Measurements from ENCODE around the gene SSH2. TPM values are rescaled to one million over a fixed set of nuclear protein-coding genes. Genes with fewer than 3 reads are reported as not detected.

SSH2 gene
- total RNA-seq, 2 donors from 2014 or later = 41.4 to 46.8 TPM

DNA sequence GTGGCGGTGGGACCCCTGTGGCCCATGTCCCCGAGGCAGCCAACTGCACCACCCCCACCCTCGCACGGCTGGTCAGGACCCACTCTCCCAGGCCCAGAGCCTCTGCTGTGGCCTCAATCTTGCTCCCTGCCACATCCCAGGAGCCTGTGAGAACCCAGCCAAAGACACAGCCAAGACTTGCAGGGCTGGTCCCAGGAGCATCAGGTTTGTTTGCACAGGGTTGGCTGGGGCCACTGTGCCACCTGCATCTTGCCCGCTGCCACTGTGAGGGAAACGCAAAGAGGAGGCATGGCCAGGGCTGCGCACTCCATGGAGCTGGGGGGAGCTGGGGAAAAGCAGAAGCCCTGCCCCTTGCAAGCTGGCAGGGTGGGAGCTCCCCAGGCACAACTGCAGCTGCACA, 92.5 kb downstream of the SSH2 start:
- Mint-ChIP-seq H3K9me3 (no peaks in the 10 kb centered on the region), H3K27ac (no peak overlapping the region), H3K36me3 (ENCODE audit: insufficient read depth in 2 of 2) (no peaks in the 10 kb centered on the region), H3K4me1 (ENCODE audit: low read depth) (no peaks in the 10 kb centered on the region), H3K27me3 (ENCODE audit: low read depth) (no peaks in the 10 kb centered on the region), H3K4me3 (no peak overlapping the region)
- DNase-seq = no peak
- no peak for ATAC-seq (replicated peaks in 1 of 2)

DNA sequence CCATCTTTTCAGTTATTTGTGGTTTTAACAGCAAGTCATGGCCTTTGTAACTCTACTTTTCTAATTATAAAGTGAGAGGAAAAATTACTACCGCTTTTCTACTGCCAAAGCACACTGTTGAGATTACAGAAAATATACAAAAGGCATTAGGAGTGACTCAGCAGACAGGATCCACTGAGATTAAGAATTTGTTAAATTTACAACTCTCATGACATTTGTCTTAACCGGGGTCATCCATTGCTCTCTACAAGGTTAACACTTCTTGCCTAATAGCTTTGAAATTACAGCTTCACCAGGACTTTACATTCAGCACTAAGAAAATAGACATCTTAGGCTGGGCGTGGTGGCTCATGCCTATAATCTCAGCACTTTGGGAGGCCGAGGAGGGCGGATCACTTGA, 93.4 kb downstream of the SSH2 start:
- Mint-ChIP-seq H3K9me3 (no peaks in the 10 kb centered on the region), H3K4me1 (ENCODE audit: low read depth) (no peaks in the 10 kb centered on the region)
- DNase-seq = no peak

DNA sequence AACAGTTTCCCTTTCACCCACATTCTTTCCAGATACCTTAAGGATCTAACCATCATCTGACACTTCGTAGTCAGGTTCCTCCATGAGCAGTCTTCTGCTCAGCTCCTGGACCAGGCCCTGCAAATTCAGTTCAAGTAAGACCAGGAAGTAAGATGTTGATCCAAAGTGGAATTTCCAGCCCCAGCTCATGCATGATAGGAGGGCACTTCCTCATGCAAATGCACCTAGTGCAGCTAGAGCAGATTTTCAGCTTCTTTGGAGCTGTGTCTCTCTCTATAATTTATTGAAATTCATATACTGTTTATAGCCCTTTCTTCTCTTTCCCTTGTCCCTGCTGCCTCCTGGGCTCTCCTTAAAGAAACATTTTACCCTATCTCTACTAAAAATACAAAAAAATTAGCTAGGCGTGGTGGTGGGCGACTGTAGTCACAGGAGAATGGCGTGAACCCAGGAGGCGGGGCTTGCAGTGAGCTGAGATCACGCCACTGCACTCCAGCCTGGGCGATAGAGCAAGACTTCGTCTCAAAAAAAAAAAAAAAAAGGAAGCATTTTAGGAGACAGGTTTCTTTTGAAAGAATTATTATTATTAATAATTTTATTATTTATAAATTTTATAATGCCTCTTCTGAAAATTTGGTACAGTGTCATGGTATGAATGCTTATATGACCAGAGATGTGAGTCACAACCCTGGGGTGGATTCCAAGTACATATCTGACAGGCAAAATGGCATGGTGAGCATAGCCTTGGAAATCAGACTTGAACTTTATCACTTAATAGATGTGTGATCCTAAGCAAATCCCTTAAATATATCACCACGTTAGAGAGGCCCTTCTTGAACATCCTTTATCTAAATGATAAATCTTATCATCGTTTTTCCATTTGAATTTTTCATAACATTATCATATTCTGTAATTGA, 94.3 kb downstream of the SSH2 start:
- Mint-ChIP-seq H3K27me3 (ENCODE audit: low read depth) (no peaks in the 10 kb centered on the region), H3K4me1 (ENCODE audit: low read depth) (peaks cover 3% of the 10 kb centered on the region), H3K36me3 (ENCODE audit: insufficient read depth in 2 of 2) (no peaks in the 10 kb centered on the region), H3K4me3 (no peak overlapping the region), H3K9me3 (no peaks in the 10 kb centered on the region), H3K27ac (no peak overlapping the region)
- DNase-seq (no peak), ATAC-seq (replicated peaks in 1 of 2) (no peak)

More for the DNA sequence above, 93.4 kb downstream of the SSH2 start:
- no peak for ATAC-seq (replicated peaks in 1 of 2)
- no peak overlapping the region for H3K27ac Mint-ChIP-seq
- no peaks in the 10 kb centered on the region for H3K27me3 Mint-ChIP-seq (ENCODE audit: low read depth)
- no peak overlapping the region for H3K4me3 Mint-ChIP-seq
- H3K36me3 Mint-ChIP-seq (ENCODE audit: insufficient read depth in 2 of 2) = no peaks in the 10 kb centered on the region

DNA sequence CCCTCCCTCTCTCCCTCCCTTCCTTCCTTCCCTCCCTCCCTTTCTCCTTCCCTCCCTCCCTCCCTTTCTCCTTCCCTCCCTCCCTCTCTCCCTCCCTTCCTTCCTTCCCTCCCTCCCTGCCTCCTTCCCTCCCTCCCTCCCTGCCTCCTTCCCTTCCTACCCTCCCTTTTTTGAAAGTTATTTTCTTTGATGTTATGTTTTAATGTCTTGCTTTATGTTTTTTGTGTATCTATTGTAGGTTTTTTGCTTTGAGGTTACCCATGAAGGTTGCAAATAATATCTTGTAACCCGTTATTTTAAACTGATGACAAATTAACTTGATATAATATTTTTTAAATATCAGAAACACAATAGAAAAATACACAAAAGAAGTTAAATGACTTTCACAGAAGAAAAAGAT, 96.2 kb downstream of the SSH2 start:
- Mint-ChIP-seq H3K27me3 (ENCODE audit: low read depth) (no peaks in the 10 kb centered on the region), H3K4me1 (ENCODE audit: low read depth) (peaks cover 10% of the 10 kb centered on the region), H3K9me3 (no peaks in the 10 kb centered on the region), H3K27ac (no peak overlapping the region), H3K4me3 (no peak overlapping the region), H3K36me3 (ENCODE audit: insufficient read depth in 2 of 2) (no peaks in the 10 kb centered on the region)
- ATAC-seq (replicated peaks in 1 of 2) (no peak), DNase-seq (no peak)

DNA sequence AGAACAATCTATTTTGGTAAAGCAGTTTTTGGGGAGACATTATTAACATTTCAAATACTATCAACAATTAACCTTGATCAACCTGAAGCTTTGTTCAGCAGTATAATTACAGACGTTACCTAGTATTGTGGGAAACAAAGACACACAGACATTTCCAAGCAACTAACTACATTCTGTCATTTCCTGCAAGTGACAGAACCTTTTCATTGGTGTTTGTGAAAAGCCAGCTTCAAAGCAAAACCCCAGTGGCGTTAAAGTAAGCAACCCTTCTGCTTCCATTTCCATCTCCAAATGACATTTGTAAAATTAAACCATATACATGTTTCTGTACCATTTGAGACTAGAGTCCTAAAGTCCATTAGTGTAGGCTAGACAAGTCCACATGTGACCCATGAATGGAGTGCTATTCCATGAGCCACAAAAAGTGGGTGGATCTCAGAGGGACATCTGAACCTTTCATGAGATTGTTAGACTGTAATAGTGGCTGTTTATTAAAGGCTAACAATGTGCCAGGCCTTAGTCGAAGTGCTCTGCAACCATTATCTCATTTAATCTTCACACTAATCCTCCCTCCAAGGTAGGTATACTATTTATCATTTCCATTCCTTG, 101.2 kb downstream of the SSH2 start:
- no peak for ATAC-seq (replicated peaks in 1 of 2)
- no peak for DNase-seq
- Mint-ChIP-seq H3K4me3 (no peak overlapping the region), H3K27ac (no peak overlapping the region), H3K36me3 (ENCODE audit: insufficient read depth in 2 of 2) (no peaks in the 10 kb centered on the region), H3K9me3 (no peaks in the 10 kb centered on the region), H3K27me3 (ENCODE audit: low read depth) (no peaks in the 10 kb centered on the region), H3K4me1 (ENCODE audit: low read depth) (peaks cover 32% of the 10 kb centered on the region)

DNA sequence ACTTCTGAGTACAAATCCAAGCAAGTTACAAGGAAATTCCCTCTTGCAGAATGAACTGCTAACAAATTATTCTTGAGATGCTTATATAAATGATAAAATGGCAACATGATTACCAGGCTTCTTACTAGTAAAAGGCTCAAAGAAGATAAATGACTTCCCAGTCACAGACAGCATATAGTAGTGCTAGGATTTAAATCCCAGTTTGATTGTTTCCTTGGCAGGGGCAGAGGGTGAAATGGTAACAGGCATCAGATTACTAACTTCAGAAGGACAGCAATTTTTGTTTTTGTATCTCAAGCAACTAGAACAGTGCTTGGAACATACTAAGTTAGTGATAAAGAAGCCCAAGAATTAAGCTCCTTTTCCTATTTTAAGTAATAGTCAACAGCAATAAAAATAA, 102.8 kb downstream of the SSH2 start:
- Mint-ChIP-seq H3K9me3 (no peaks in the 10 kb centered on the region), H3K27ac (no peak overlapping the region), H3K4me1 (ENCODE audit: low read depth) (peaks cover 32% of the 10 kb centered on the region), H3K27me3 (ENCODE audit: low read depth) (no peaks in the 10 kb centered on the region), H3K4me3 (no peak overlapping the region), H3K36me3 (ENCODE audit: insufficient read depth in 2 of 2) (no peaks in the 10 kb centered on the region)
- DNase-seq (no peak), ATAC-seq (replicated peaks in 1 of 2) (no peak)

DNA sequence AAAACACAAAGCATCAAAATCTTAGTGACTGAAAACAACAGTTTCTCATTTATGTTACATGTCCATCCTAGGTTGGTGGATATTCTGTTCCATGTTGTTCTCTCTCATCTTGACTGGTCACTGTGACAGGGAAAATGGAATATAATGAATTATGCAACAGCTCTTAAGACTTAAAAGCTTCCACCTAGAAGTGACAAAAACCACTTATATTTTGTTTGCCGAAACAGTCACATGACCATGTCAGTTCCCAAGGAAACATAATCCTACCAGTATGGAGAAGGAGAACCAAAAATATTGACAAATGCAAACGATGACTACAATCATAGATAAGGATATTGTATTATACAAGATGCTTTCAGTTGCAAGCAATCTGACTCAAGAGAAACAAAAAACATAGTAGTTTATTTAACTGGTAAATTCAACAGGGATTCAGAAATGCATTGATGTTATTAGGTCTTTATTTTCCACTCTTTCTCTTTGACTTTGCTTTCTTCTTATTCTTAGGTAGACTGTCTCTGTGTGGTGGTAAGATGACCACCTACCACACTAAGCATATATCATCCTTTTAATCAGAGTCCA, 103.8 kb downstream of the SSH2 start:
- ATAC-seq (replicated peaks in 1 of 2) (no peak), DNase-seq (no peak)
- Mint-ChIP-seq H3K36me3 (ENCODE audit: insufficient read depth in 2 of 2) (no peaks in the 10 kb centered on the region), H3K27ac (no peak overlapping the region), H3K4me3 (no peak overlapping the region), H3K4me1 (ENCODE audit: low read depth) (peaks cover 32% of the 10 kb centered on the region), H3K27me3 (ENCODE audit: low read depth) (no peaks in the 10 kb centered on the region), H3K9me3 (no peaks in the 10 kb centered on the region)

DNA sequence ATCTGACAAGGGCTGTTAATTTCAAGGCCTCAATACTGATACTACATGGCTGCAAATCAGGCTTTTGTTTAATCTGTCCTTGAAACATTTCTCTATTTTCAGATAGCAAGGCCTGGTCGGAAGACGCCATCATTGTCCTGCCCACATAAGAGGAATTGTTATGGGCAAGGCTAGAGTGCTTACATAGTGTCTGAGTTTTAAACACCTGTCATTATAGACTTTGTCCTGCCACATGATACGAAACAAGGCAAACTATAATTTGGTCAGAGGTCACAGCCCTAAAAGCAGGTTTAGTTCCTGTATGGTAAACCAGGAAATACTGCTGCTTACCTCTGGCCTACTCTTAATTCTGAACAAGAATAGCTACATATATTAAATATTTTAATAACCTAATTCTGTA, 104.4 kb downstream of the SSH2 start:
- no peak overlapping the region for H3K4me3 Mint-ChIP-seq

DNA sequence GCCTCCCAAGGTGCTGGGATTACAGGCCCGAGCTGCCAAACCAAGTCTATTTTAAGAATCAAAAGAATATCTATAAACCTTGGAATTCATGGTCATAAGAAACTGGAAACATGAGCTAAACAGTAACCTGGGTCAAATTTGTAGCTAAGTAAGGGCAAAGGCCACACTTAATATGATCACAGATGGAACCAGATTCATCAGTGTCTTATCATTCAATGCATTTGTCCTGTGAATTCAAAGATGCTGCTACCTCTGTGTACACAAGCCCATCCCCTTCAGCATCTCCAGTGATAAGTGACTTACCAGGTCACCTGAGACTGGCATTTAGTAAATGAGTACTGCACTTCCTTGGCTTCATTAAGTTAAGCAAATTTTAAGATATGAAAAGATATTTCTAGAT, 108.1 kb downstream of the SSH2 start:
- Mint-ChIP-seq H3K4me1 (ENCODE audit: low read depth) (peaks cover 15% of the 10 kb centered on the region), H3K36me3 (ENCODE audit: insufficient read depth in 2 of 2) (no peaks in the 10 kb centered on the region), H3K27ac (no peak overlapping the region), H3K4me3 (no peak overlapping the region), H3K9me3 (no peaks in the 10 kb centered on the region), H3K27me3 (ENCODE audit: low read depth) (no peaks in the 10 kb centered on the region)
- DNase-seq = no peak
- ATAC-seq (replicated peaks in 1 of 2) = no peak

More for the DNA sequence above, 104.4 kb downstream of the SSH2 start:
- Mint-ChIP-seq H3K4me1 (ENCODE audit: low read depth) (peaks cover 28% of the 10 kb centered on the region), H3K27me3 (ENCODE audit: low read depth) (no peaks in the 10 kb centered on the region), H3K9me3 (no peaks in the 10 kb centered on the region), H3K27ac (no peak overlapping the region), H3K36me3 (ENCODE audit: insufficient read depth in 2 of 2) (no peaks in the 10 kb centered on the region)
- ATAC-seq (replicated peaks in 1 of 2) (no peak), DNase-seq (no peak)

DNA sequence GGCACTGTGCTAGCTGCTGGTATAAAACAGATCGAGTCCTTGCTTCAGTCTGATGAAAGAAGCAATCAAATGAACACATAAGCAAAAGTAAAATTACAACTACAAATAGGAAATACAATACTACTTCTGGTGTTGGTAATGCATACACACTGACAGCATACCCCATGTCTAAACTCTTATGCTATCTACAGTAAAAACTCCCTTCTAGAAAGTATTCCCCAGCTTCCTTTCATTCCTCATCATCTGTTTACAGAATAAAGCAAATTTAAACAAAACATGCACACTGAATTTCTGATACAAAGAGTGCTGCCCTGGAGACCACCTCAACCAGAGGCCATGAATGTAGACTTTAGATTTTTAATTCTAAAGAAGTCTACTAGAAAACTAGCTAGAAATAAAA, 109.6 kb downstream of the SSH2 start:
- Mint-ChIP-seq H3K9me3 (no peaks in the 10 kb centered on the region), H3K4me1 (ENCODE audit: low read depth) (peaks cover 10% of the 10 kb centered on the region), H3K4me3 (no peak overlapping the region), H3K27ac (no peak overlapping the region), H3K27me3 (ENCODE audit: low read depth) (no peaks in the 10 kb centered on the region), H3K36me3 (ENCODE audit: insufficient read depth in 2 of 2) (no peaks in the 10 kb centered on the region)
- DNase-seq = no peak
- ATAC-seq (replicated peaks in 1 of 2) = no peak

DNA sequence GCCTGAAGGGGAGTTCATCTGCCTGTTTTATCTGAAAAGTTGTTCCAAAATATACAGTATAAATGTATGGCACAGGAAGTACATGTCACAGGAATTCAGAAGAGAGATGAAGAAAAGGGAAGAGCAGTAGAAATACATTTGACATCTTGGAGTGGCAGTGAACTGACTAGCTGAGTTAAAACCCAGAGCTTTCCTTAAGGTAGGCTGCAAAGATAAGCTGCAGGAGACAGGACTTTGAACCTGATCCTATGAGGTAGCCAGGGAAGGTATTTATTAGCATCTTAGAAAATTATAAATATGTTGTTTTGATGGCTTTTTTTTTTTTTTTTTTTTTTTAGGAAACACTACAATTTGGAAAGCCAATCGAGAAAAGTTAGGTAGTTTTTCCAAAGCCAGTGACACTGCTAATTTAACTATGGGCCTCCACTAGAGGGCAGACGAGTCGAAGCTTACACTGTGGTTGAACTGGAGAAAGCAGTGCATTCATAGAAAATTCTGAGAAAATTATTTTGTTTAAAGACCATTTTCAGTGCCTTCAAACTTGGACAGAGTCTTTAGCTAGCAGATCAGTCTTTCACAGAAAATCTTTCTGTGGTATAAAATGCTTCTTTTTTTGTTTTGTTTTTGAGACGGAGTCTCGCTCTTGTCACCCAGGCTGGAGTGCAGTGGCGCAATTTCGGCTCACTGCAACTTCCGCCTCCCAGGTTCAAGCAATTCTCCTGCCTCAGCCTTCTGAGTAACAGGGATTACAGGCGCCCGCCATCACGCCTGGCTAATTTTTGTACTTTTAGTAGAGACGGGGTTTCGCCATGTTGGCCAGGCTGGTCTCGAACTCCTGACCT, 122.3 kb downstream of the SSH2 start:
- H3K4me1 Mint-ChIP-seq (ENCODE audit: low read depth) = peaks cover 20% of the 10 kb centered on the region
- DNase-seq (peak; percentile 71), ATAC-seq (replicated peaks in 1 of 2) (peak; percentile 77)
- H3K27ac Mint-ChIP-seq = no peak overlapping the region
- no peak overlapping the region for H3K4me3 Mint-ChIP-seq
- no peaks in the 10 kb centered on the region for H3K27me3 Mint-ChIP-seq (ENCODE audit: low read depth)
- H3K9me3 Mint-ChIP-seq = no peaks in the 10 kb centered on the region
- no peaks in the 10 kb centered on the region for H3K36me3 Mint-ChIP-seq (ENCODE audit: insufficient read depth in 2 of 2)

DNA sequence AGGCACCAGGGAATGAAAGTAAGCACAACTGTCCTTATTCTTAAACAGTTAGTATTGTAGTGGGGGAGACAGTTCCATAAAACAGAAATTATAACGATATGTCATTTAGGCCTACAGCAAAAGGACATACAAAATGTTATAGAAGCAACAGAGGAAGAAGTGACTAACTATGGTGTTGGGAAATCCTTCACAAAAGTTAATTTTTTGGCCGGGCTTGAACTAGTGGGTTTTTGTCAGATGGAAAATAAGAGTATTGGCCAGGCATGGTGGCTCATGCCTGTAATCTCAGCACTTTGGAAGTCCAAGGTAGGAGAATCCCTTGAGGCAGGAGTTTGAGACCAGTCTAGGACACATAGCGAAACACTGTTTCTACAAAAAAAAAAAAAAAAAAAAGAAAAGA, 127.8 kb downstream of the SSH2 start:
- Mint-ChIP-seq H3K36me3 (ENCODE audit: insufficient read depth in 2 of 2) (no peaks in the 10 kb centered on the region), H3K9me3 (no peaks in the 10 kb centered on the region), H3K27me3 (ENCODE audit: low read depth) (no peaks in the 10 kb centered on the region), H3K27ac (no peak overlapping the region), H3K4me3 (no peak overlapping the region), H3K4me1 (ENCODE audit: low read depth) (peaks cover 5% of the 10 kb centered on the region)
- ATAC-seq (replicated peaks in 1 of 2) (no peak), DNase-seq (no peak)

DNA sequence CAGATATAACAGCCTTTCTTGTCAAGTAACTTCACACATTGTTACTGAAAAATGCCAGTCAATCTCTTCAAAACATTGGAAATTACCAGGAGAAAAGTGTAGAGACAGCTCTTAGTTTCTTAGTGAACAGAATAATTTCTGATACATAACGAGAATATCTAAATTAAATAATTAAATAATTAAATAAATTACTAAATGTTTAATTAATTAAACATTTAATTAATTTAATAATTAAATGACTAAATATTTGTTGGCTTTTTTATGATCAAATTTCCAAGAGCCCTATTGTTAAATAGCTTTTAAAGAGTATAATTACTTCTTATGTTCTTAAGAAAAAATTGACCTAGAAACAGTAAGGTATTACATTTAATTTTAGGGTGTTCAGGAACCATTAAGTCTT, 129.6 kb downstream of the SSH2 start:
- H3K27me3 Mint-ChIP-seq (ENCODE audit: low read depth) = no peaks in the 10 kb centered on the region
- no peak overlapping the region for H3K27ac Mint-ChIP-seq
- H3K4me1 Mint-ChIP-seq (ENCODE audit: low read depth) = no peaks in the 10 kb centered on the region
- no peak overlapping the region for H3K4me3 Mint-ChIP-seq
- H3K9me3 Mint-ChIP-seq = no peaks in the 10 kb centered on the region
- H3K36me3 Mint-ChIP-seq (ENCODE audit: insufficient read depth in 2 of 2) = no peaks in the 10 kb centered on the region
- DNase-seq (no peak), ATAC-seq (replicated peaks in 1 of 2) (no peak)

Data from activated T-cell treated with anti-CD3 and anti-CD28 coated beads, Interleukin-2, amount 50 U/mL, for 72 hours (primary cell).